ENCODE measurements around the gene CD3G. TPM values are rescaled to one million over a fixed set of nuclear protein-coding genes. Genes with fewer than 3 reads are reported as not detected.

Gene CD3G
- total and polyA plus RNA-seq, 2 of the 4 experiments (the other 2 are of a cell fraction): not detected

DNA sequence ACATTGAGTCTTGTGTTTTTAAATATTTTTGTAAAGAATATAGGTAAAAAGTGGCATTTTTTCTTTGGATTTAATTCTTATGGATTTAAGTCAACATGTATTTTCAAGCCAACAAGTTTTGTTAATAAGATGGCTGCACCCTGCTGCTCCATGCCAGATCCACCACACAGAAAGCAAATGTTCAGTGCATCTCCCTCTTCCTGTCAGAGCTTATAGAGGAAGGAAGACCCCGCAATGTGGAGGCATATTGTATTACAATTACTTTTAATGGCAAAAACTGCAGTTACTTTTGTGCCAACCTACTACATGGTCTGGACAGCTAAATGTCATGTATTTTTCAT lies 39.9 kb upstream of the CD3G start:
- Histone ChIP-seq H3K18ac (ENCODE audit: low read depth, low read length) (no peak overlapping the region), H2BK5ac (ENCODE audit: low read depth, low read length, poor library complexity, severe bottlenecking) (no peak overlapping the region), H3K14ac (replicated peaks; ENCODE audit: low read depth, low read length) (no peak overlapping the region), H2BK15ac (ENCODE audit: low read depth, low read length) (no peak overlapping the region), H3K9me1 (ENCODE audit: insufficient read depth, low read length) (no peaks in the 10 kb centered on the region), H3K9me3 (ENCODE audit: control insufficient read depth, insufficient read depth, low read length) (no peaks in the 10 kb centered on the region), H3K9ac (ENCODE audit: low read depth, low read length) (no peak overlapping the region), H3K36me3 (ENCODE audit: control insufficient read depth, insufficient read depth, low read length) (no peaks in the 10 kb centered on the region), H4K5ac (ENCODE audit: low read depth, low read length) (no peak overlapping the region), H3K27ac (ENCODE audit: insufficient read depth, low read length) (no peak overlapping the region), H3K4me3 (ENCODE audit: insufficient read depth, low read depth, low read length) (no peak overlapping the region), H2AK9ac (replicated peaks; ENCODE audit: low read depth, low read length, poor library complexity) (no peak overlapping the region), H4K8ac (ENCODE audit: low read depth in 2 of 2, low read length in 2 of 2) (no peak overlapping the region), H3K4ac (ENCODE audit: low read depth, low read length) (no peak overlapping the region), H2AK5ac (ENCODE audit: low read depth, low read length) (no peak overlapping the region), H4K20me1 (ENCODE audit: insufficient read depth, low read length) (no peaks in the 10 kb centered on the region), H3K4me2 (ENCODE audit: low read depth, low read length) (no peak overlapping the region), H4K91ac (ENCODE audit: insufficient read depth, low read depth, low read length) (no peak overlapping the region), H3K4me1 (ENCODE audit: control insufficient read depth, insufficient read depth, low read length) (no peaks in the 10 kb centered on the region), H3K23ac (ENCODE audit: low read depth, low read length) (no peak overlapping the region), H2AFZ (replicated peaks; ENCODE audit: low read length, poor library complexity) (no peak overlapping the region), H3K79me1 (ENCODE audit: low read depth in 1 of 2, low read length in 2 of 2) (no peaks in the 10 kb centered on the region), H2BK20ac (ENCODE audit: low read depth, low read length) (no peak overlapping the region), H3K27me3 (ENCODE audit: control insufficient read depth, insufficient read depth, low read length) (peaks cover 12% of the 10 kb centered on the region), H2BK120ac (ENCODE audit: low read depth, low read length) (no peak overlapping the region), H3K56ac (ENCODE audit: extremely low read depth, insufficient read depth, low read length) (no peak overlapping the region)
- in situ Hi-C loops (cut with MboI; ENCODE audit: low sequenced_read_pairs) (no loop called here), dilution Hi-C loops (cut with HindIII; ENCODE audit: low sequenced_read_pairs, unreplicated experiment) (no loop called here), intact Hi-C loops (cut with micrococcal nuclease) (no loop called here)
- POLR2A ChIA-PET (ENCODE audit: unreplicated experiment): no interaction called here
- DNase-seq (no peak), ATAC-seq (ENCODE audit: low read depth) (no peak)
- WGBS, 2 experiments (ENCODE audit: extremely low coverage in 2 of 2, insufficient read length in 1 of 2): no CpG with 5 or more reads among the region's 1 CpG
- BruUV-seq (replicated peaks): no TSS peak
- CTCF ChIA-PET: no interaction called here
- TF ChIP-seq RCOR1 (IDR thresholded peaks at IDR 0.05; ENCODE audit: insufficient replicate concordance, low read length) (no peak), MAZ (IDR thresholded peaks at IDR 0.05; ENCODE audit: borderline replicate concordance, low read depth, low read length) (no peak), RFX5 (IDR thresholded peaks at IDR 0.05; ENCODE audit: low read depth, low read length) (no peak), FOS (IDR thresholded peaks at IDR 0.05; ENCODE audit: low read depth, low read length) (no peak), CEBPB (IDR thresholded peaks at IDR 0.05; ENCODE audit: low read depth, low read length) (no peak), CHD1 (IDR thresholded peaks at IDR 0.05; ENCODE audit: low read depth, low read length) (no peak)
- TF ChIP-seq, protein P1, sequence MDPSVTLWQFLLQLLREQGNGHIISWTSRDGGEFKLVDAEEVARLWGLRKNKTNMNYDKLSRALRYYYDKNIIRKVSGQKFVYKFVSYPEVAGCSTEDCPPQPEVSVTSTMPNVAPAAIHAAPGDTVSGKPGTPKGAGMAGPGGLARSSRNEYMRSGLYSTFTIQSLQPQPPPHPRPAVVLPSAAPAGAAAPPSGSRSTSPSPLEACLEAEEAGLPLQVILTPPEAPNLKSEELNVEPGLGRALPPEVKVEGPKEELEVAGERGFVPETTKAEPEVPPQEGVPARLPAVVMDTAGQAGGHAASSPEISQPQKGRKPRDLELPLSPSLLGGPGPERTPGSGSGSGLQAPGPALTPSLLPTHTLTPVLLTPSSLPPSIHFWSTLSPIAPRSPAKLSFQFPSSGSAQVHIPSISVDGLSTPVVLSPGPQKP (IDR thresholded peaks at IDR 0.05; ENCODE audit: borderline replicate concordance, low read depth, low read length): no peak

Measured in IMR-90 (cell line).